ENCODE results near the gene TMEM170A. TPM values are rescaled to one million over a fixed set of nuclear protein-coding genes. Genes with fewer than 3 reads are reported as not detected.
A peak's percentile ranks its signal among the peaks of the same experiment; 100 is the strongest.

The TMEM170A gene
- total RNA-seq, 1 experiment from 2014 or later, result 45.6 TPM

DNA sequence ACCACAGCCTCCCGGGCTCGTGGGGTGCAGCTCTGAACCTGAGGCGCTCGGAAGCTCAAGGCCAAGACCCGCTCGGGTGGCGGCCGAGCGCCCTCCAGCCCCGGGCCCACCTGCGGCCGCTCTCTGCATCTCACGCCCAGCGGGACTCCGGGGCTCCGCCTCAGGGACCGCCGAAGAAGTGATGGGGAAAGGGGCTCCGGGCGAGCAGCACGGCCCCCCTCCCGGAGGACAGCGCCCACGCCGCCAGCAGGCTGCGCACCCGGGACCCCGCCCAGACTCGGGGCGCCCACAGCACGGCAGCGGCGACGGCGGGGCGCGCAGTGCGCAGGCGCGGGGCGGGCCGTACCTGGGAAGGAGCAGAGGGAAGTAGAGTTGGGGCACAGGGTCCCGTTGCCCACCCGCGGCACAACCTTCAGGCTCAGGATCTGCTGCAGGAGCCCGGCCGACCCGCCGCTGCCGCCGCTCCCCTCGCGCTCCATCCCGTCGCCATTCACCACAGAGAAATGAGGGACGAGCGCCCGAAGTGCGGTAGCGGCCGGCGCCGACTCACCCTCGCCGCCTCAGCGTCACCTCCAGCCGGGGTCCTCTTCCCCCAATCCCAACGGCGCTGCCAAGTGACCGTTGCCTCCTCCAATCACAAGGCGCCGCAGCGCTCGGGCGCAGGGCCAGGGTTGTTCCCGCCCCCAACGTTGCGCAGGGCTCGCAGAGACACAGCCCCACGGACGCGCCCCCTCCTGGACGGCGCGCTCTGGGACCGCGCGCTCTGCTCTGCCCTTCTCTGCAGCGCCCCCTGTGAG lies at the start of gene TMEM170A (continued):
- TF ChIP-seq, protein P1, sequence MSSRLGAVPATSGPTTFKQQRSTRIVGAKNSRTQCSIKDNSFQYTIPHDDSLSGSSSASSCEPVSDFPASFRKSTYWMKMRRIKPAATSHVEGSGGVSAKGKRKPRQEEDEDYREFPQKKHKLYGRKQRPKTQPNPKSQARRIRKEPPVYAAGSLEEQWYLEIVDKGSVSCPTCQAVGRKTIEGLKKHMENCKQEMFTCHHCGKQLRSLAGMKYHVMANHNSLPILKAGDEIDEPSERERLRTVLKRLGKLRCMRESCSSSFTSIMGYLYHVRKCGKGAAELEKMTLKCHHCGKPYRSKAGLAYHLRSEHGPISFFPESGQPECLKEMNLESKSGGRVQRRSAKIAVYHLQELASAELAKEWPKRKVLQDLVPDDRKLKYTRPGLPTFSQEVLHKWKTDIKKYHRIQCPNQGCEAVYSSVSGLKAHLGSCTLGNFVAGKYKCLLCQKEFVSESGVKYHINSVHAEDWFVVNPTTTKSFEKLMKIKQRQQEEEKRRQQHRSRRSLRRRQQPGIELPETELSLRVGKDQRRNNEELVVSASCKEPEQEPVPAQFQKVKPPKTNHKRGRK (CRISPR knock-in tag; IDR thresholded peaks at IDR 0.05; ENCODE audit: borderline replicate concordance), result no peak
- TF ChIP-seq, protein P2, sequence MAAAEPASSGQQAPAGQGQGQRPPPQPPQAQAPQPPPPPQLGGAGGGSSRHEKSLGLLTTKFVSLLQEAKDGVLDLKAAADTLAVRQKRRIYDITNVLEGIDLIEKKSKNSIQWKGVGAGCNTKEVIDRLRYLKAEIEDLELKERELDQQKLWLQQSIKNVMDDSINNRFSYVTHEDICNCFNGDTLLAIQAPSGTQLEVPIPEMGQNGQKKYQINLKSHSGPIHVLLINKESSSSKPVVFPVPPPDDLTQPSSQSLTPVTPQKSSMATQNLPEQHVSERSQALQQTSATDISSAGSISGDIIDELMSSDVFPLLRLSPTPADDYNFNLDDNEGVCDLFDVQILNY (CRISPR knock-in tag; IDR thresholded peaks at IDR 0.05), result peak; percentile 96
- no peak for TF ChIP-seq ELF4 (CRISPR knock-in tag; IDR thresholded peaks at IDR 0.05; ENCODE audit: low read depth)
- TF ChIP-seq ZNF416 (CRISPR knock-in tag; IDR thresholded peaks at IDR 0.05), result no peak
- peak; percentile 85 for TF ChIP-seq FOXP1 (CRISPR knock-in tag; IDR thresholded peaks at IDR 0.05; ENCODE audit: borderline replicate concordance)
- no peak for TF ChIP-seq CREB1 (CRISPR knock-in tag; IDR thresholded peaks at IDR 0.05)
- TF ChIP-seq CBFB (CRISPR knock-in tag; IDR thresholded peaks at IDR 0.05; ENCODE audit: low read depth), result 0 out of 2 replicates have a peak, but pooled peaks have one; percentile 16
- TF ChIP-seq SMAD4 (CRISPR knock-in tag; IDR thresholded peaks at IDR 0.05), result no peak
- TF ChIP-seq RELA (CRISPR knock-in tag; IDR thresholded peaks at IDR 0.05; ENCODE audit: borderline replicate concordance), result no peak
- TF ChIP-seq, protein P3, sequence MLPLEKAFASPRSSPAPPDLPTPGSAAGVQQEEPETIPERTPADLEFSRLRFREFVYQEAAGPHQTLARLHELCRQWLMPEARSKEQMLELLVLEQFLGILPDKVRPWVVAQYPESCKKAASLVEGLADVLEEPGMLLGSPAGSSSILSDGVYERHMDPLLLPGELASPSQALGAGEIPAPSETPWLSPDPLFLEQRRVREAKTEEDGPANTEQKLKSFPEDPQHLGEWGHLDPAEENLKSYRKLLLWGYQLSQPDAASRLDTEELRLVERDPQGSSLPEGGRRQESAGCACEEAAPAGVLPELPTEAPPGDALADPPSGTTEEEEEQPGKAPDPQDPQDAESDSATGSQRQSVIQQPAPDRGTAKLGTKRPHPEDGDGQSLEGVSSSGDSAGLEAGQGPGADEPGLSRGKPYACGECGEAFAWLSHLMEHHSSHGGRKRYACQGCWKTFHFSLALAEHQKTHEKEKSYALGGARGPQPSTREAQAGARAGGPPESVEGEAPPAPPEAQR (CRISPR knock-in tag; IDR thresholded peaks at IDR 0.05), result no peak
- TF ChIP-seq ETV6 (CRISPR knock-in tag; IDR thresholded peaks at IDR 0.05), result peak; percentile 69
- peak; percentile 90 for TF ChIP-seq SP1 (CRISPR knock-in tag; conservative IDR thresholded peaks at IDR 0.05)
- TF ChIP-seq, protein P4, sequence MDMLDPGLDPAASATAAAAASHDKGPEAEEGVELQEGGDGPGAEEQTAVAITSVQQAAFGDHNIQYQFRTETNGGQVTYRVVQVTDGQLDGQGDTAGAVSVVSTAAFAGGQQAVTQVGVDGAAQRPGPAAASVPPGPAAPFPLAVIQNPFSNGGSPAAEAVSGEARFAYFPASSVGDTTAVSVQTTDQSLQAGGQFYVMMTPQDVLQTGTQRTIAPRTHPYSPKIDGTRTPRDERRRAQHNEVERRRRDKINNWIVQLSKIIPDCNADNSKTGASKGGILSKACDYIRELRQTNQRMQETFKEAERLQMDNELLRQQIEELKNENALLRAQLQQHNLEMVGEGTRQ (CRISPR knock-in tag; IDR thresholded peaks at IDR 0.05), result 0 out of 2 replicates have a peak, but pooled peaks have one; percentile 34
- TF ChIP-seq TCF7 (CRISPR knock-in tag; IDR thresholded peaks at IDR 0.05; ENCODE audit: low read depth), result 0 out of 2 replicates have a peak, but pooled peaks have one; percentile 61
- TF ChIP-seq, protein P5, sequence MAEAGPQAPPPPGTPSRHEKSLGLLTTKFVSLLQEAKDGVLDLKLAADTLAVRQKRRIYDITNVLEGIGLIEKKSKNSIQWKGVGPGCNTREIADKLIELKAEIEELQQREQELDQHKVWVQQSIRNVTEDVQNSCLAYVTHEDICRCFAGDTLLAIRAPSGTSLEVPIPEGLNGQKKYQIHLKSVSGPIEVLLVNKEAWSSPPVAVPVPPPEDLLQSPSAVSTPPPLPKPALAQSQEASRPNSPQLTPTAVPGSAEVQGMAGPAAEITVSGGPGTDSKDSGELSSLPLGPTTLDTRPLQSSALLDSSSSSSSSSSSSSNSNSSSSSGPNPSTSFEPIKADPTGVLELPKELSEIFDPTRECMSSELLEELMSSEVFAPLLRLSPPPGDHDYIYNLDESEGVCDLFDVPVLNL (CRISPR knock-in tag; IDR thresholded peaks at IDR 0.05; ENCODE audit: borderline replicate concordance, low read depth), result no peak
- TF ChIP-seq ZNF219 (CRISPR knock-in tag; IDR thresholded peaks at IDR 0.05; ENCODE audit: borderline replicate concordance), result no peak
- no peak for TF ChIP-seq ZNF671 (CRISPR knock-in tag; IDR thresholded peaks at IDR 0.05)
- TF ChIP-seq, protein P6, sequence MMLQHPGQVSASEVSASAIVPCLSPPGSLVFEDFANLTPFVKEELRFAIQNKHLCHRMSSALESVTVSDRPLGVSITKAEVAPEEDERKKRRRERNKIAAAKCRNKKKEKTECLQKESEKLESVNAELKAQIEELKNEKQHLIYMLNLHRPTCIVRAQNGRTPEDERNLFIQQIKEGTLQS (CRISPR knock-in tag; conservative IDR thresholded peaks at IDR 0.05), result no peak
- no peak for TF ChIP-seq TEAD4 (CRISPR knock-in tag; IDR thresholded peaks at IDR 0.05)

DNA sequence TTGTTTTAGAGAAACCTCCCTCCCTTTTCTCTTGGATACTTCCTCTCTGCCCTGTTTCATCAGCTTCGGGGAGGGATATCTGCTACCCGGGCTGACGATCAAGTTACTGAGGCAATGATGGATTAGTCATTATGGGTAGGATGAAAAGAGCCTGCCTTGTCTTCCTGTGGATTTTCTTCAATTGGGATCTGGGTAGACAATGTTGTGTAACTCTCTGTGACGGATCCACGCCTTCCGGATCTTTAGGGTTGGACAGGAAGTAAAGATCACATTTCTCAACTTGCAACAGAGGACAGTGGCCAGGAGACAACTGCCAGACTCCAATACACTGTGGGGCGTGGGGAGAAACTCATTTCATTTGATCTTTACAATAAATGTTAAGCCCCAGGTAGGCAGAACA lies 42.1 kb upstream of the TMEM170A start:
- Mint-ChIP-seq H3K27me3 (ENCODE audit: low read depth) (no peaks in the 10 kb centered on the region; the same call in 1 of the 2 replicates), H3K4me1 (no peaks in the 10 kb centered on the region), H3K4me3 (no peak overlapping the region), H3K27ac (no peak overlapping the region), H3K36me3 (no peaks in the 10 kb centered on the region), H3K9me3 (no peaks in the 10 kb centered on the region)
- CTCF ChIA-PET, result interaction anchor here (1.2 kb wide), 1 partner anchor 10 kb away, joined by 8 read pairs; no protein-coding TSS in a partner anchor
- POLR2A ChIA-PET, result no interaction called here
- TF ChIP-seq GABPB1 (CRISPR knock-in tag; IDR thresholded peaks at IDR 0.05), result peak; percentile 96
- TF ChIP-seq TEAD4 (CRISPR knock-in tag; IDR thresholded peaks at IDR 0.05), result no peak
- ATAC-seq (no peak), DNase-seq (ENCODE audit: low spot score) (no peak)

Measured in WTC11 (cell line).